HepG2 (cell line): ENCODE data around the gene HDLBP. TPM values are rescaled to one million over a fixed set of nuclear protein-coding genes. Genes with fewer than 3 reads are reported as not detected.

Source experiments
- BCL6 ChIP-seq: IDR thresholded peaks from 2 replicates; pipeline ENCODE4 v1.6.1; 2016; ENCODE audit warnings: missing genetic modification reagents, missing compliant biosample characterization
- CREB1 ChIP-seq, 2 experiments: fragments of 450-650 bp in 1 of 2; IDR thresholded peaks; 2 replicates each; pipeline ENCODE4 v1.6.1; 2016 to 2017; ENCODE audit warnings: control low read depth in 1 of 2, mild to moderate bottlenecking in 1 of 2, missing compliant biosample characterization in 1 of 2, missing genetic modification characterization in 1 of 2
- CREM ChIP-seq, 2 experiments: sonication (generic) in 1 of 2; formaldehyde crosslinking in 1 of 2; IDR thresholded peaks; 2 replicates each; pipeline versions ENCODE4 v1.4.0 to v1.6.1; 2016 to 2020; ENCODE audit warnings: antibody characterized with exemption in 1 of 2, mild to moderate bottlenecking in 1 of 2, missing genetic modification reagents in 1 of 2
- ERF ChIP-seq: IDR thresholded peaks from 2 replicates; pipeline ENCODE4 v1.6.1; 2018; ENCODE audit warnings: missing biosample characterization, missing genetic modification reagents
- HBP1 ChIP-seq: IDR thresholded peaks from 2 replicates; pipeline ENCODE4 v1.6.1; 2016; ENCODE audit warnings: low read depth, control low read depth
- HNF1B ChIP-seq: sonication (generic); formaldehyde crosslinking; IDR thresholded peaks from 2 replicates; pipeline ENCODE4 v1.5.1; 2020; ENCODE audit warnings: mild to moderate bottlenecking, moderate library complexity, missing genetic modification reagents
- SOX13 ChIP-seq, 3 experiments: fragments of 450-650 bp in 1 of 3; sonication (generic) in 1 of 3; formaldehyde crosslinking in 1 of 3; IDR thresholded peaks in 2 of 3; conservative IDR thresholded peaks in 1 of 3; 2 replicates each; pipeline versions ENCODE4 v1.5.0 to v1.6.1; 2016 to 2020; ENCODE audit warnings: antibody characterized with exemption in 1 of 3, mild to moderate bottlenecking in 1 of 3, missing compliant biosample characterization in 1 of 3, missing genetic modification reagents in 1 of 3, moderate library complexity in 1 of 3
- SP2 ChIP-seq: sonication (generic); formaldehyde crosslinking; IDR thresholded peaks from 2 replicates; pipeline ENCODE4 v1.5.1; 2020; ENCODE audit warnings: mild to moderate bottlenecking, missing genetic modification reagents
- TARDBP ChIP-seq: sonication (generic); formaldehyde crosslinking; IDR thresholded peaks from 2 replicates; pipeline ENCODE4 v1.8.0; 2022; ENCODE audit warnings: mild to moderate bottlenecking, missing genetic modification reagents
- TRAFD1 ChIP-seq: sonication (generic); formaldehyde crosslinking; IDR thresholded peaks from 2 replicates; pipeline ENCODE4 v1.5.1; 2020; ENCODE audit warnings: missing genetic modification reagents, mild to moderate bottlenecking, borderline replicate concordance
- ZBTB8A ChIP-seq: sonication (generic); formaldehyde crosslinking; IDR thresholded peaks from 2 replicates; pipeline ENCODE4 v1.4.0; 2020; ENCODE audit warnings: mild to moderate bottlenecking, low read depth, missing genetic modification reagents, borderline replicate concordance
- ZFP82 ChIP-seq: sonication (generic); formaldehyde crosslinking; IDR thresholded peaks from 2 replicates; pipeline ENCODE4 v1.5.1; 2020; ENCODE audit warnings: mild to moderate bottlenecking, missing genetic modification reagents, borderline replicate concordance
- ZNF101 ChIP-seq: sonication (generic); formaldehyde crosslinking; IDR thresholded peaks from 2 replicates; pipeline ENCODE4 v1.4.0; 2020; ENCODE audit warnings: mild to moderate bottlenecking, low read depth, missing genetic modification reagents, borderline replicate concordance
- ZNF317 ChIP-seq: sonication (generic); formaldehyde crosslinking; IDR thresholded peaks from 2 replicates; pipeline ENCODE4 v1.5.0; 2020; ENCODE audit warnings: mild to moderate bottlenecking, missing genetic modification reagents
- ZNF644 ChIP-seq: IDR thresholded peaks from 2 replicates; pipeline ENCODE4 v1.6.1; 2016; ENCODE audit warnings: low read depth
- ZNF737 ChIP-seq: sonication (generic); formaldehyde crosslinking; IDR thresholded peaks from 2 replicates; pipeline ENCODE4 v1.5.0; 2020; ENCODE audit warnings: missing genetic modification reagents, mild to moderate bottlenecking, borderline replicate concordance
- ZXDC ChIP-seq: sonication (generic); formaldehyde crosslinking; IDR thresholded peaks from 2 replicates; pipeline ENCODE4 v1.5.0; 2020; ENCODE audit warnings: mild to moderate bottlenecking, missing genetic modification reagents
- polyA plus RNA-seq, 8 experiments: library from polyadenylated mRNA; depleted of rRNA in 3 of 8; stranded (reverse) in 7 of 8; unstranded in 1 of 8; fragments of >200 nt; fragmentation: Illumina TruSeq in 4 of 8; extraction: Trizol in 4 of 8; gene quantifications; 2 replicates each; pipeline versions ENCODE4 v1.2.1 to v1.2.3, GENCODE V29; 2011 to 2016; ENCODE audit warnings: low read depth in 4 of 8, missing spikeins in 1 of 8, mixed read lengths in 1 of 8; ENCODE audit not compliant: insufficient read depth in 1 of 8
- total RNA-seq, 5 experiments: library from RNA; depleted of rRNA; stranded (reverse); fragments of >200 nt; fragmentation: Illumina TruSeq; extraction: Trizol; gene quantifications; 2 replicates each; pipeline ENCODE4 v1.2.3, GENCODE V29; 2016; ENCODE audit warnings: low read depth in 1 of 5

Gene HDLBP
- total and polyA plus RNA-seq, 2 of the 13 experiments (the other 11 are each of a cell fraction or from before 2014, with no cell fraction given) = 464 to 707 TPM

- TF ChIP-seq CREB1 (IDR thresholded peaks at IDR 0.05) = no peak
- TF ChIP-seq CREB1 (CRISPR knock-in tag; IDR thresholded peaks at IDR 0.05) = no peak
- TF ChIP-seq TARDBP (CRISPR knock-in tag) = no peak
- 0 out of 2 replicates have a peak, but pooled peaks have one; percentile 33 for TF ChIP-seq ZBTB8A (CRISPR knock-in tag)
- TF ChIP-seq ZNF644 (CRISPR knock-in tag) = no peak
- peak; percentile 68 for TF ChIP-seq BCL6 (CRISPR knock-in tag)
- TF ChIP-seq SOX13 (IDR thresholded peaks at IDR 0.05) = no peak
- TF ChIP-seq SOX13 (CRISPR knock-in tag; conservative IDR thresholded peaks at IDR 0.05 in 1 of 2, IDR thresholded peaks at IDR 0.05 in 1 of 2) = no peak
- no peak; the same call in 1 of the 2 replicates for TF ChIP-seq HNF1B (CRISPR knock-in tag)
- TF ChIP-seq ZXDC (CRISPR knock-in tag) = peak; percentile 94
- TF ChIP-seq HBP1 = no peak; the same call in 1 of the 2 replicates
- no peak; the same call in 1 of the 2 replicates for TF ChIP-seq ZFP82 (CRISPR knock-in tag)
- TF ChIP-seq CREM (IDR thresholded peaks at IDR 0.05) = 0 out of 2 replicates have a peak, but pooled peaks have one; percentile 32
- TF ChIP-seq CREM (CRISPR knock-in tag; IDR thresholded peaks at IDR 0.05) = no peak
- peak; percentile 96 for TF ChIP-seq ZNF737 (CRISPR knock-in tag)
- peak; percentile 43; the same call in 1 of the 2 replicates for TF ChIP-seq SP2 (CRISPR knock-in tag)
- no peak for TF ChIP-seq TRAFD1
- TF ChIP-seq ERF (CRISPR knock-in tag) = peak; percentile 24; the same call in 1 of the 2 replicates
- no peak for TF ChIP-seq ZNF101 (CRISPR knock-in tag)
- no peak for TF ChIP-seq ZNF317 (CRISPR knock-in tag)
Measured at GRCh38 chr2:241315879-241316631, 583 bp upstream of the HDLBP start, which contains the start of gene SEPTIN2 (continued).
